Breast epithelium (tissue), 4 donors: ENCODE data around the gene NDUFS1. TPM values are rescaled to one million over a fixed set of nuclear protein-coding genes. Genes with fewer than 3 reads are reported as not detected.

ENCODE experiments used
- DNase-seq, 2 donors: peaks; one replicate each; pipeline ENCODE4 v3.0.0-alpha.2; 2019; ENCODE audit warnings: low spot score in 2 of 2
- H3K27ac ChIP-seq, 2 donors: fragments of 200-600 bp; sonication (generic) in 1 of 2; one replicate each; pipeline ENCODE4 v1.5.1; 2016 to 2019; ENCODE audit warnings: mild to moderate bottlenecking in 1 of 2
- H3K27me3 ChIP-seq, 2 donors: fragments of 200-600 bp; sonication (generic) in 1 of 2; one replicate each; pipeline versions ENCODE4 v1.5.1 to v1.6.0; 2017 to 2019; ENCODE audit warnings: control low read depth in 1 of 2, mild to moderate bottlenecking in 1 of 2
- H3K36me3 ChIP-seq: fragments of 200-600 bp; one replicate; pipeline ENCODE4 v1.5.1; 2019
- H3K4me1 ChIP-seq, 2 donors: fragments of 200-600 bp; sonication (generic); one replicate each; pipeline ENCODE4 v1.5.1; 2016 to 2019; ENCODE audit warnings: control low read depth in 1 of 2
- H3K4me3 ChIP-seq, 3 donors: fragments of 200-600 bp; sonication (generic); 1 replicate in 2 of 3; 2 replicates in 1 of 3; pipeline ENCODE4 v1.5.1; 2016 to 2019; ENCODE audit warnings: mild to moderate bottlenecking in 3 of 3, moderate library complexity in 2 of 3
- H3K9me3 ChIP-seq, 2 donors: fragments of 200-600 bp; sonication (generic) in 1 of 2; one replicate each; pipeline ENCODE4 v1.5.1; 2016 to 2019; ENCODE audit warnings: control low read depth in 1 of 2
- CTCF ChIP-seq, 3 donors: fragments of 450-650 bp; IDR thresholded peaks; one replicate each; pipeline ENCODE4 v1.5.1; 2016 to 2017; ENCODE audit warnings: antibody characterized with exemption in 3 of 3, mild to moderate bottlenecking in 3 of 3, moderate library complexity in 3 of 3
- POLR2A ChIP-seq: fragments of 450-650 bp; IDR thresholded peaks from one replicate; pipeline ENCODE4 v1.6.1; 2016; ENCODE audit warnings: antibody characterized with exemption, mild to moderate bottlenecking, moderate library complexity
- POLR2AphosphoS5 ChIP-seq, 3 donors: sonication (generic); formaldehyde crosslinking; IDR thresholded peaks; one replicate each; pipeline ENCODE4 v1.6.1; 2017; ENCODE audit warnings: antibody characterized with exemption in 3 of 3
- intact Hi-C: fragments of 100-400 bp; cut with DNase I; formaldehyde crosslinking; loops from one replicate; pipeline ENCODE4 v1.15.1; 2023; ENCODE audit warnings: low total_unique reads
- total RNA-seq, 3 donors: library from RNA; depleted of rRNA; stranded (reverse); fragments of >200 nt; gene quantifications; one replicate each; pipeline ENCODE4 v1.1.0, GENCODE V29; 2016

The NDUFS1 gene
- total RNA-seq, 3 donors from 2014 or later: 55.1 to 78.4 (median 61.0) TPM

GRCh38 chr2:206150631-206151030 lies 8.6 kb downstream of the NDUFS1 start:
- no peak for TF ChIP-seq POLR2AphosphoS5 (IDR thresholded peaks at IDR 0.05)
- TF ChIP-seq CTCF (IDR thresholded peaks at IDR 0.05): no peak
- no peak for TF ChIP-seq POLR2A
- Histone ChIP-seq H3K27me3 (no peaks in the 10 kb centered on the region), H3K36me3 (peaks cover 6% of the 10 kb centered on the region), H3K9me3 (no peaks in the 10 kb centered on the region), H3K4me1 (no peaks in the 10 kb centered on the region), H3K27ac (no peak overlapping the region), H3K4me3 (no peak overlapping the region)
- intact Hi-C loops: no loop called here
- DNase-seq: no peak

DNA sequence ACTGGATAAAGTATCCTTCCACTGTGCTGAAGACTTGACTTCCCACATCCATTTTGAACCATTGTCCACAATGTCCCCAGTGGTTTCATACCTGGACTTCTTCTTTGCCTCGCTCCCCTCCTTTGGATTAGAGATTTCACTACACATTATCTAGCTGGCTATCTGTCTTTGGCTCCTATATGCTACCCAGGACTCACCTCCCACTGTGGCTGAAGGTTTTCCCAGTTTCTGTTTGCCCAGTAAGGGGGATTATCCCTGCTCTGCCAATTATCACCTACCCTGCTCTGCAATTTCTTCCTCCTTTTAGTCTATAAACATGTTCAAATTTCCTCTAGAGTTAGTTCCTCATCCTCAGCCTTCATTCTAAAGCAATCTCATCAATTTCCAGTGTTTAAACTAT lies 9.1 kb downstream of the NDUFS1 start:
- no peaks in the 10 kb centered on the region for H3K9me3 ChIP-seq
- H3K36me3 ChIP-seq: peaks cover 6% of the 10 kb centered on the region
- no peak overlapping the region for H3K4me3 ChIP-seq
- H3K27ac ChIP-seq: no peak overlapping the region
- no peak for TF ChIP-seq CTCF (IDR thresholded peaks at IDR 0.05)
- TF ChIP-seq POLR2AphosphoS5 (IDR thresholded peaks at IDR 0.05): no peak
- TF ChIP-seq POLR2A: no peak
- DNase-seq: no peak
- intact Hi-C loops: no loop called here
- H3K4me1 ChIP-seq: no peaks in the 10 kb centered on the region
- H3K27me3 ChIP-seq: no peaks in the 10 kb centered on the region

DNA sequence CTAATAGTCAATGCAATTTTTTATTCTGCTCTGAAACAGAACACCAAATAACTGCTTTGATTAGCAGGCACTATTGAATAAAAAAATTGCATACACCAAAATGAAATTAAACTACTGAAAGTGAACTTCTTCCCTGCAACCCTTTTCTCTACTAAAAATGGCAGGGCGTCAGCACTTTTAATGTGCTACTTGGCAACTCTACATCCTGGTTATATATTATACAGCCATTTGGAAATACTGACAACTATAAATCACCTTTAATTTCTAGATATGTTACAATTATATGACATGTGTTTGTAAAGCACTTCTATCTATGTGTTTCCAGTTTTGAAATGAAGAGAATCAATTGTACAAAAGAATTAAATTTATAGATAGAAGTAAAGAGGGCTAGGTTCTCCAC lies 9.9 kb downstream of the NDUFS1 start:
- Histone ChIP-seq H3K4me3 (no peak overlapping the region), H3K27ac (no peak overlapping the region), H3K4me1 (no peaks in the 10 kb centered on the region), H3K27me3 (no peaks in the 10 kb centered on the region), H3K9me3 (no peaks in the 10 kb centered on the region), H3K36me3 (peaks cover 6% of the 10 kb centered on the region)
- intact Hi-C loops: no loop called here
- TF ChIP-seq CTCF (IDR thresholded peaks at IDR 0.05): no peak
- no peak for TF ChIP-seq POLR2A
- no peak for TF ChIP-seq POLR2AphosphoS5 (IDR thresholded peaks at IDR 0.05)
- DNase-seq: no peak

DNA sequence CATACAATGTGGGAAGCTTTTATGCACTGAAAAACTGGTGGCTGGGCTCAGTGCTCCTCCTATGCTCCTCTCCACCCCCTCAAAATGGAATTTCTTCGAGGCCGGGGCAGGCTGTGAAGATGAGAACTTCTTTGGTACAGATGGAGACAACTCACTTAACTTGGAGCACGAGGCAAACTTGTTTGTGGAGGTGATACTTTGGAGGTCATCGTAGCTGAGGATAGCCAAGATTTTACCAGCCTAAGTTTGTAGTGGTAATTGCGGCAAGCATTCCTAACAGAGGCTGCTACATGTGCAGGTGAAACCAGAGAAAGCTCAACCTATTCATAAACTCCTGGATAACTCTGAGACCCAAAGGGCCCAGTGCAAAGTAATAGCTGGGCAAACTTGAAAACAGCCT lies 13.6 kb downstream of the NDUFS1 start:
- no peak for DNase-seq
- H3K4me1 ChIP-seq: no peaks in the 10 kb centered on the region
- TF ChIP-seq POLR2A (no peak), POLR2AphosphoS5 (IDR thresholded peaks at IDR 0.05) (no peak), CTCF (IDR thresholded peaks at IDR 0.05) (no peak)
- H3K27me3 ChIP-seq: no peaks in the 10 kb centered on the region
- H3K9me3 ChIP-seq: no peaks in the 10 kb centered on the region
- H3K27ac ChIP-seq: no peak overlapping the region
- peaks cover 14% of the 10 kb centered on the region for H3K36me3 ChIP-seq
- no peak overlapping the region for H3K4me3 ChIP-seq
- intact Hi-C loops: no loop called here

- no peaks in the 10 kb centered on the region for H3K4me1 ChIP-seq
- no peaks in the 10 kb centered on the region for H3K9me3 ChIP-seq
- no peaks in the 10 kb centered on the region for H3K27me3 ChIP-seq
- H3K4me3 ChIP-seq: no peak overlapping the region
- no peak overlapping the region for H3K27ac ChIP-seq
- H3K36me3 ChIP-seq: peaks cover 14% of the 10 kb centered on the region
- DNase-seq: no peak
- intact Hi-C loops: no loop called here
- TF ChIP-seq CTCF (IDR thresholded peaks at IDR 0.05): no peak
- TF ChIP-seq POLR2A: no peak
- no peak for TF ChIP-seq POLR2AphosphoS5 (IDR thresholded peaks at IDR 0.05)
Measured at GRCh38 chr2:206144383-206144782, 14.9 kb downstream of the NDUFS1 start.
